Suppressor macrophage (primary cell): Measurements from ENCODE around the gene ERC1.

Experiments used
- DNase-seq, 4 experiments: peaks; one replicate each; pipeline ENCODE4 v3.0.0-alpha.2; 2020 to 2022
- total RNA-seq, 17 experiments: gene quantifications; one replicate each; lab custom pipeline; 2026; ENCODE audit warnings: mixed read lengths in 6 of 17, inconsistent platforms in 3 of 17; lab: John Stamatoyannopoulos, UW

ERC1 gene
- 22.7 to 97.3 (median 51.7) reads per million in 17 experiments for total RNA-seq

GRCh38 chr12:990661-991349 lies at the start of gene ERC1:
ERC1 (plus strand) TSS chr12:991223; CDS start chr12:1027904, 36,681 bp downstream.
- peak; percentile 89 to 98 (median 94) for DNase-seq

GRCh38 chr12:943051-943450 lies 48.0 kb upstream of the ERC1 start:
- DNase-seq = no peak

- peak in 3 of 4 experiments; percentile 45 to 66 (median 57) for DNase-seq
These were observed 46.8 kb upstream of the ERC1 start for GRCh38 chr12:944211-944610.

DNA sequence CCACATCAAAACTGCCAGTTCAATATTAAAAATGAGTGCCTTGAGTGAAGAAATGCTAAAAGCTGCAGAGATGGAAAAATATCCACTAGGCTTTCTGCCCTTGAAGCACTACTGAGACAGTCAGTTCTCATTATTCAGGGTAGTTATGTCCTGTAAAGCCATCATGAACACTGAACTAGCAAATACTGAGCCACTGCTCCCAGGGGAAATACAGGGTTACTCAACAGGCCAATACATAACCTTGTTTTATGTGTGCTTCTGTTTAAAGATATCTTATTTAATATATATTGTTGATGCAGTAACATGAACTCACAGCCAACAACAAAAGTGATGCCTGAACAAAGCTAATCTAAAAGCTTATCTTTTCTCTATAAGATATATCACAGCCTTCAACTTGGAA lies 44.8 kb upstream of the ERC1 start:
- DNase-seq = peak in 3 of 4 experiments; percentile 15 to 33 (median 27)

GRCh38 chr12:946631-947030 lies 44.4 kb upstream of the ERC1 start:
- DNase-seq = peak in 2 of 4 experiments; percentile 44 to 61

DNA sequence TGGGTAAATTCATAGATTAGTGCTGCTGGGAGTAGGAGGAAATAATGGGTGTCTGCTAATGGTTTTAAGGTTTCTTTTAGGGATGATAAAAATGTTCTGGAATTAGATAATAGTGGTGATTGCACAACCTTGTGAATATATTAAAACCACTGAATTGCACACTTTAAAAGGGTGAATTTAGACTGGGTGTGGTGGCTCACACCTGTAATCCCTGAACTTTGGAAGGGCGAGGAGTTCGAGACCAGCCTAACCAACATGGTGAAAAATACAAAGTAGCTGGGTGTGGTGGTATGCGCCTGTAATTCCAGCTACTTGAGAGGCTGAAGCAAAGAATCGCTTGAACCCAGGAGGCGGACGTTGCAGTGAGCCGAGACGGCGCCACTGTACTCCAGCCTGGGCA lies 42.8 kb upstream of the ERC1 start:
- no peak for DNase-seq

GRCh38 chr12:949453-950191 lies 41.4 kb upstream of the ERC1 start, which contains the start of gene RAD52:
RAD52 (minus strand) TSS chr12:949694; CDS start chr12:933058, 16,636 bp downstream.
- DNase-seq = peak; percentile 99

DNA sequence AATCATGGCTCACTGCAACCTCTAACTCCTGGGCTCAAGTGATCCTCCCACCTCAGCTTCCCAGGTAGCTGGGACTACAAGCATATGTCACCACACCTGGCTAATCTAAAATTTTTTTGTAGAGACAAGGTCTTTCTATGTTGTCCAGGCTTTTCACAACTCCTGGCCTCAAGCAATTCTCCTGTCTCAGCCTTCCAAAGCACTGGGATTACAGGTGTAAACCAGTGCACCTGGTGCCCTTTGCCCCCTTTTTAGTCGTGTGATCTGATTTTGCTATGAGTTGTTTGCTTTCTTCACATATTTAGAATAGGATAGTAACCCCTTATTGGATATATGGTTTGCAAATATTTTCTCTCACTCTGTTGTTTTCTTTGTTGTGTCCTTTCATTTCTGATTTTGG lies 39.8 kb upstream of the ERC1 start:
- DNase-seq = no peak

GRCh38 chr12:953776-954175 lies 37.2 kb upstream of the ERC1 start:
- DNase-seq = peak in 2 of 4 experiments; percentile 13 to 31

- no peak for DNase-seq
These were observed 36.3 kb upstream of the ERC1 start for GRCh38 chr12:954741-955140.

- no peak for DNase-seq
These were observed 35.1 kb upstream of the ERC1 start for GRCh38 chr12:955939-956338.

GRCh38 chr12:958588-959123 lies 32.4 kb upstream of the ERC1 start:
- no peak for DNase-seq

DNA sequence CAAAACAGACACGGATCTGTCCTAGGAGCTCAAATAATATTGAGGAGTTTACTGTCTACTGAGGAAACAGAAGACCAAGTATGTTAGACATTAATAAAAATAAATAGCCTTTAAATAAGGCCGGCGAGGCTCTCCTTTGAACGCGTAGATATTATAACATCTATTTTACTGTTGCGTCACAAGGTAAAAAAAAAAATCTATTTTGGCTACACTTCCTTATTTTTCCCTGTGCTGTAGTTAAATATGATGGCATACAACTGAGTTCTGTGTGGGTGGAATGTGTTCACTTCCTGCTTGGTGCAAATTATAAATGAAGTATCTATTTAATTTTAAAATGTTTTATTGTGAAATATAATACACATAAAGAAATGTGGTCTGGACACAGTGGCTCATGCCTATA lies 24.3 kb upstream of the ERC1 start:
- peak; percentile 31 to 81 (median 56) for DNase-seq

DNA sequence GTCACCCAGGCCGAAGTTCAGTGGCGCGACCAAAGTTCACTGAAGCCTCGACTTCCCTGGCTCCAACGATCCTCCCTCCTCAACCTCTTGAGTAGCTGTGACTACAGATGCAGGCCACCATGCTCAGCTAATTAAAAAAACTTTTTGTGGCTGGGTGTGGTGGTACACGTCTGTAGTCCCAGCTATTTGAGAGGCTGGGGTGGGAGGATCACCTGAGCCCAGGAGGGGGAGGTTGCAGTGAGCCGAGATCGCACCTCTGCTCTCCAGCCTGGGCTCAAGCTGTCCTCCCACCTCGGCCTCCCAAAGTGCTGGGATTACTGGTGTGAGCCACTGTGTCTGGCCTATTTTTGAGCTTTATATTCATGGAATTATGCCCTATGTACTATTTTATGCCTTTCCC lies 23.4 kb upstream of the ERC1 start:
- no peak for DNase-seq

DNA sequence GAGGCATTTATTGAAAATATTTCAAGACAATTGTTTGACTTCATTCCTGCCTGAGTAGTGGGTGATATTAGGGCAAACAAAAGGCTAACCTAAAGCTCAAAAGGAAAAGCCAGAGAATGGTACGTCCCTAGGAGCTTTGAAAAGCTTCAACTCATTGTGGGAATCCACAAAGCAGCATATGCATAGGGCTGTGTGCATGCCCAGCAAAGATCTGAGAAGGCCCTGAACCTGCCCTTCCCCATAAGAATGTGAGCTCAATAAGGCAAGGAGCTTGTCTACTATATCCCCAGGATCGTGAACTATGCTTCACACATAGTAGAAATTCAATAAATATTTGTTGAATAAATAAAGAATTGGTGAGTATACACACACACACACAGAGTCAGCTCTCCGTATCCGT lies 22.5 kb upstream of the ERC1 start:
- no peak for DNase-seq

GRCh38 chr12:969821-970220 lies 21.2 kb upstream of the ERC1 start:
- no peak for DNase-seq

- DNase-seq = no peak
These were observed 19.0 kb upstream of the ERC1 start for GRCh38 chr12:971991-972390.

- DNase-seq = no peak
These were observed 16.7 kb upstream of the ERC1 start for GRCh38 chr12:974271-974862.

DNA sequence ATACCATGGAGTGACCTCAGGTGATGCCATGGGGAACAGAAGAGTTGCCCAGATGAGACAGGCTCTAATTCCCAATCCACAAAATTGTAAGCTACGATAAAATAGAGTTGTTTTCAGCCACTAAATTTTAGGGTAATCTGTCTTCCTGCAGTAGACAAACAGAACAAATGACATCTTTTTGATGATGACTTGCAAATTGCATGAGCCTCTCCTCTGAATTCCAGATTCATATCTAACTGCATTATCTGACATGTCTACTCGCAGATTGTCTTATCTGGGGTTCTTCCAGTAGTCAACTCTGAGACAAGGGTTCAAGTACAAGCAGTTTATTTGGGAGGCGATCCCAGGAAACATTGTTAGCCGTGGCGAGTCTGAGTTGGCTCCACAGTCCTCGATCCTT lies 14.4 kb upstream of the ERC1 start:
- no peak for DNase-seq

GRCh38 chr12:977156-977555 lies 13.9 kb upstream of the ERC1 start:
- peak; percentile 27 to 43 (median 33) for DNase-seq

GRCh38 chr12:979349-979748 lies 11.7 kb upstream of the ERC1 start:
- DNase-seq = no peak

GRCh38 chr12:981176-981828 lies 9.7 kb upstream of the ERC1 start:
- DNase-seq = no peak

GRCh38 chr12:981961-982360 lies 9.1 kb upstream of the ERC1 start:
- peak; percentile 23 to 69 (median 54) for DNase-seq
